HepG2 (cell line): ENCODE measurements around the gene VWA7. TPM values are rescaled to one million over a fixed set of nuclear protein-coding genes. Genes with fewer than 3 reads are reported as not detected.
A peak's percentile ranks its signal among the peaks of the same experiment; 100 is the strongest.

Experiments used
- ASH2L ChIP-seq: fragments of 300-600, 200-600 bp; sonication (generic); IDR thresholded peaks from 2 replicates; pipeline ENCODE4 v1.7.0; 2017; ENCODE audit warnings: low read depth, mild to moderate bottlenecking, moderate library complexity, mixed read lengths, low read length; ENCODE audit not compliant: insufficient read length
- CCDC6 ChIP-seq: sonication (generic); formaldehyde crosslinking; IDR thresholded peaks from 2 replicates; pipeline ENCODE4 v1.8.1; 2022; ENCODE audit warnings: mild to moderate bottlenecking, missing genetic modification reagents, moderate library complexity
- DMAP1 ChIP-seq: IDR thresholded peaks from 2 replicates; pipeline ENCODE4 v1.6.1; 2016
- FOXO1 ChIP-seq: sonication (generic); formaldehyde crosslinking; IDR thresholded peaks from 2 replicates; pipeline ENCODE4 v1.4.0; 2020; ENCODE audit warnings: missing genetic modification reagents
- HIC2 ChIP-seq: sonication (generic); formaldehyde crosslinking; IDR thresholded peaks from 2 replicates; pipeline ENCODE4 v1.9.0; 2022; ENCODE audit warnings: low read depth, missing genetic modification reagents
- HNRNPUL1 ChIP-seq: fragments of 200-400 bp; formaldehyde crosslinking; IDR thresholded peaks from 2 replicates; pipeline ENCODE4 v1.6.1; 2017; ENCODE audit warnings: low read depth, mild to moderate bottlenecking, low read length, moderate library complexity
- KLF12 ChIP-seq: sonication (generic); formaldehyde crosslinking; IDR thresholded peaks from 2 replicates; pipeline ENCODE4 v1.4.0; 2020; ENCODE audit warnings: missing genetic modification reagents, borderline replicate concordance
- KMT2B ChIP-seq: IDR thresholded peaks from 2 replicates; pipeline ENCODE4 v1.6.1; 2016; ENCODE audit warnings: missing genetic modification reagents, missing compliant biosample characterization
- MLLT10 ChIP-seq: sonication (generic); formaldehyde crosslinking; IDR thresholded peaks from 2 replicates; pipeline ENCODE4 v1.4.0; 2020; ENCODE audit warnings: missing genetic modification reagents
- NAIF1 ChIP-seq: sonication (generic); formaldehyde crosslinking; IDR thresholded peaks from 2 replicates; pipeline ENCODE4 v1.5.0; 2020; ENCODE audit warnings: mild to moderate bottlenecking, missing genetic modification reagents, borderline replicate concordance
- POLR2AphosphoS5 ChIP-seq: IDR thresholded peaks from 2 replicates; pipeline ENCODE4 v1.6.1; 2012; ENCODE audit warnings: low read depth, low read length
- TBP ChIP-seq: sonication (generic); formaldehyde crosslinking; IDR thresholded peaks from 2 replicates; pipeline ENCODE4 v1.5.0; 2020; ENCODE audit warnings: missing genetic modification reagents
- TFDP1 ChIP-seq: IDR thresholded peaks from 2 replicates; pipeline ENCODE4 v1.6.1; 2016; ENCODE audit warnings: missing compliant biosample characterization, missing genetic modification reagents, borderline replicate concordance
- ZNF12 ChIP-seq: sonication (generic); formaldehyde crosslinking; IDR thresholded peaks from 2 replicates; pipeline ENCODE4 v1.5.0; 2020; ENCODE audit warnings: missing genetic modification reagents
- ZNF264 ChIP-seq: sonication (generic); formaldehyde crosslinking; IDR thresholded peaks from 2 replicates; pipeline ENCODE4 v1.4.0; 2020; ENCODE audit warnings: missing genetic modification reagents
- ZNF335 ChIP-seq: sonication (generic); formaldehyde crosslinking; IDR thresholded peaks from 2 replicates; pipeline ENCODE4 v1.4.0; 2020; ENCODE audit warnings: missing genetic modification reagents
- ZNF607 ChIP-seq: sonication (generic); formaldehyde crosslinking; IDR thresholded peaks from 2 replicates; pipeline ENCODE4 v1.5.1; 2020; ENCODE audit warnings: missing genetic modification reagents, mild to moderate bottlenecking, borderline replicate concordance
- ZUFSP ChIP-seq: sonication (generic); formaldehyde crosslinking; IDR thresholded peaks from 2 replicates; pipeline ENCODE4 v1.9.0; 2021; ENCODE audit warnings: missing genetic modification reagents, mild to moderate bottlenecking, borderline replicate concordance
- polyA plus RNA-seq, 8 experiments: library from polyadenylated mRNA; depleted of rRNA in 3 of 8; stranded (reverse) in 7 of 8; unstranded in 1 of 8; fragments of >200 nt; fragmentation: Illumina TruSeq in 4 of 8; extraction: Trizol in 4 of 8; gene quantifications; 2 replicates each; pipeline versions ENCODE4 v1.2.1 to v1.2.3, GENCODE V29; 2011 to 2016; ENCODE audit warnings: low read depth in 4 of 8, missing spikeins in 1 of 8, mixed read lengths in 1 of 8; ENCODE audit not compliant: insufficient read depth in 1 of 8
- total RNA-seq, 5 experiments: library from RNA; depleted of rRNA; stranded (reverse); fragments of >200 nt; fragmentation: Illumina TruSeq; extraction: Trizol; gene quantifications; 2 replicates each; pipeline ENCODE4 v1.2.3, GENCODE V29; 2016; ENCODE audit warnings: low read depth in 1 of 5
- TF ChIP-seq, protein P1 (sequence below): sonication (generic); formaldehyde crosslinking; IDR thresholded peaks from 2 replicates; pipeline ENCODE4 v1.8.1; 2023; ENCODE audit warnings: mild to moderate bottlenecking, missing genetic modification reagents
- TF ChIP-seq, protein P2 (sequence below): sonication (generic); formaldehyde crosslinking; IDR thresholded peaks from 2 replicates; pipeline ENCODE4 v1.4.0; 2020; ENCODE audit warnings: missing genetic modification reagents
- TF ChIP-seq, protein P3 (sequence below): sonication (generic); formaldehyde crosslinking; IDR thresholded peaks from 2 replicates; pipeline ENCODE4 v1.5.0; 2020; ENCODE audit warnings: missing genetic modification reagents, mild to moderate bottlenecking, borderline replicate concordance

The VWA7 gene
- total and polyA plus RNA-seq, 2 of the 13 experiments (the other 11 are each of a cell fraction or from before 2014, with no cell fraction given), result 0.86 to 3.3 TPM

DNA sequence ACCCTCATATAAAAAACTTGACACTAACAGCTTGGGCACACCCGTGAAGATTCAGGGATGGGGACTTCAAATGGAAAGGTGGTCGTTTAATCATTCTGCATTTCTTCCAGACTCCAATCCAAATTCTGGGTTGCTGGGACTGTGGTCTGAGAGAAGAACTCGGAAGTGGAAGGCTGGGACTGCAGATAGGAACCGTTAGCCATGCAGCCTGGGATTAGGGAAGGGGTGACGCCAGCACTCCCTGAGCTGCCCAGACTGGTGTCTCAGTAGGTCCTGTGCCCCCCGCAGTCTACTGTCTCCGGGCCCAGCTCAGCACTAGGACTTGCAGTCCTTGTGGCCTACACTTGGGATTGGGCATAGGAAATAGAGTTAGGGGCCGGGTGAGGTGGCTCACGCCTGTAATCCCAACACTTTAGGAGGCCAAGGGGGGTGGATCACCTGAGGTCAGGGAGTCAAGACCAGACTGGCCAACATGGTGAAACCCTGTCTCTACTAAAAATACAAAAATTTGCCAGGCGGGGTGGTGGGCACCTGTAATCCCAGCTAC lies 40.3 kb downstream of the VWA7 start (continued):
- no peak for TF ChIP-seq TFDP1
- TF ChIP-seq MLLT10 (CRISPR knock-in tag), result no peak
- TF ChIP-seq NAIF1 (CRISPR knock-in tag), result 0 out of 2 replicates have a peak, but pooled peaks have one; percentile 70
- TF ChIP-seq, protein P1, sequence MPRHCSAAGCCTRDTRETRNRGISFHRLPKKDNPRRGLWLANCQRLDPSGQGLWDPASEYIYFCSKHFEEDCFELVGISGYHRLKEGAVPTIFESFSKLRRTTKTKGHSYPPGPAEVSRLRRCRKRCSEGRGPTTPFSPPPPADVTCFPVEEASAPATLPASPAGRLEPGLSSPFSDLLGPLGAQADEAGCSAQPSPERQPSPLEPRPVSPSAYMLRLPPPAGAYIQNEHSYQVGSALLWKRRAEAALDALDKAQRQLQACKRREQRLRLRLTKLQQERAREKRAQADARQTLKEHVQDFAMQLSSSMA (CRISPR knock-in tag), result peak; percentile 39; the same call in 1 of the 2 replicates
- peak; percentile 20 for TF ChIP-seq ASH2L
- no peak for TF ChIP-seq POLR2AphosphoS5
- peak; percentile 34; the same call in 1 of the 2 replicates for TF ChIP-seq ZNF12
- TF ChIP-seq CCDC6 (CRISPR knock-in tag), result peak; percentile 15; the same call in 1 of the 2 replicates
- no peak for TF ChIP-seq FOXO1 (CRISPR knock-in tag)
- TF ChIP-seq ZNF264 (CRISPR knock-in tag), result no peak
- 0 out of 2 replicates have a peak, but pooled peaks have one; percentile 19 for TF ChIP-seq HIC2 (CRISPR knock-in tag)
- TF ChIP-seq TBP (CRISPR knock-in tag), result no peak
- 0 out of 2 replicates have a peak, but pooled peaks have one; percentile 10 for TF ChIP-seq ZNF607
- TF ChIP-seq HNRNPUL1, result no peak
- 0 out of 2 replicates have a peak, but pooled peaks have one; percentile 5 for TF ChIP-seq KMT2B (CRISPR knock-in tag)
- peak; percentile 3; the same call in 1 of the 2 replicates for TF ChIP-seq ZNF335 (CRISPR knock-in tag)
- TF ChIP-seq, protein P2, sequence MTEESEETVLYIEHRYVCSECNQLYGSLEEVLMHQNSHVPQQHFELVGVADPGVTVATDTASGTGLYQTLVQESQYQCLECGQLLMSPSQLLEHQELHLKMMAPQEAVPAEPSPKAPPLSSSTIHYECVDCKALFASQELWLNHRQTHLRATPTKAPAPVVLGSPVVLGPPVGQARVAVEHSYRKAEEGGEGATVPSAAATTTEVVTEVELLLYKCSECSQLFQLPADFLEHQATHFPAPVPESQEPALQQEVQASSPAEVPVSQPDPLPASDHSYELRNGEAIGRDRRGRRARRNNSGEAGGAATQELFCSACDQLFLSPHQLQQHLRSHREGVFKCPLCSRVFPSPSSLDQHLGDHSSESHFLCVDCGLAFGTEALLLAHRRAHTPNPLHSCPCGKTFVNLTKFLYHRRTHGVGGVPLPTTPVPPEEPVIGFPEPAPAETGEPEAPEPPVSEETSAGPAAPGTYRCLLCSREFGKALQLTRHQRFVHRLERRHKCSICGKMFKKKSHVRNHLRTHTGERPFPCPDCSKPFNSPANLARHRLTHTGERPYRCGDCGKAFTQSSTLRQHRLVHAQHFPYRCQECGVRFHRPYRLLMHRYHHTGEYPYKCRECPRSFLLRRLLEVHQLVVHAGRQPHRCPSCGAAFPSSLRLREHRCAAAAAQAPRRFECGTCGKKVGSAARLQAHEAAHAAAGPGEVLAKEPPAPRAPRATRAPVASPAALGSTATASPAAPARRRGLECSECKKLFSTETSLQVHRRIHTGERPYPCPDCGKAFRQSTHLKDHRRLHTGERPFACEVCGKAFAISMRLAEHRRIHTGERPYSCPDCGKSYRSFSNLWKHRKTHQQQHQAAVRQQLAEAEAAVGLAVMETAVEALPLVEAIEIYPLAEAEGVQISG, result no peak
- TF ChIP-seq DMAP1, result no peak
- TF ChIP-seq ZUFSP (CRISPR knock-in tag), result no peak
- TF ChIP-seq, protein P3, sequence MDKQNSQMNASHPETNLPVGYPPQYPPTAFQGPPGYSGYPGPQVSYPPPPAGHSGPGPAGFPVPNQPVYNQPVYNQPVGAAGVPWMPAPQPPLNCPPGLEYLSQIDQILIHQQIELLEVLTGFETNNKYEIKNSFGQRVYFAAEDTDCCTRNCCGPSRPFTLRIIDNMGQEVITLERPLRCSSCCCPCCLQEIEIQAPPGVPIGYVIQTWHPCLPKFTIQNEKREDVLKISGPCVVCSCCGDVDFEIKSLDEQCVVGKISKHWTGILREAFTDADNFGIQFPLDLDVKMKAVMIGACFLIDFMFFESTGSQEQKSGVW (CRISPR knock-in tag), result no peak
- TF ChIP-seq KLF12, result 0 out of 2 replicates have a peak, but pooled peaks have one; percentile 3
